LNCaP clone FGC (cell line): Measurements from ENCODE around the gene RARA.

Experiments
- DNase-seq: peaks from one replicate; pipeline ENCODE4 v3.0.0-alpha.2; 2011; ENCODE audit warnings: low read depth
- H3K4me3 ChIP-seq: 2 replicates; pipeline ENCODE4 v1.5.1; 2011; ENCODE audit warnings: mild to moderate bottlenecking, low read depth, low read length, control low read depth
- CTCF ChIP-seq: IDR thresholded peaks from 2 replicates; pipeline ENCODE4 v1.5.1; 2012; ENCODE audit warnings: mild to moderate bottlenecking; ENCODE audit not compliant: control insufficient read depth, insufficient read depth; ENCODE audit errors: extremely low read depth

RARA gene

GRCh38 chr17:40312131-40312731 is 3.3 kb downstream of the RARA start:
- H3K4me3 ChIP-seq, result no peak overlapping the region
- TF ChIP-seq CTCF, result no peak
- no peak for DNase-seq

GRCh38 chr17:40312893-40313667 is 4.1 kb downstream of the RARA start:
- no peak for TF ChIP-seq CTCF

GRCh38 chr17:40313668-40314583 is 4.9 kb downstream of the RARA start:
- TF ChIP-seq CTCF, result no peak
- no peak overlapping the region for H3K4me3 ChIP-seq
- DNase-seq, result no peak

More at GRCh38 chr17:40312893-40313667, 4.1 kb downstream of the RARA start:
- no peak for DNase-seq
- no peak overlapping the region for H3K4me3 ChIP-seq

GRCh38 chr17:40314584-40314956 is 5.6 kb downstream of the RARA start:
- no peak overlapping the region for H3K4me3 ChIP-seq
- TF ChIP-seq CTCF, result no peak
- peak; percentile 79 for DNase-seq

GRCh38 chr17:40315206-40315605 is 6.2 kb downstream of the RARA start:
- no peak overlapping the region for H3K4me3 ChIP-seq
- no peak for DNase-seq
- no peak for TF ChIP-seq CTCF

GRCh38 chr17:40315678-40316570 is 6.9 kb downstream of the RARA start:
- no peak for DNase-seq
- H3K4me3 ChIP-seq, result no peak overlapping the region

More at GRCh38 chr17:40315678-40316570, 6.9 kb downstream of the RARA start:
- no peak for TF ChIP-seq CTCF
